ENCODE data around the gene PDE1C. TPM values are rescaled to one million over a fixed set of nuclear protein-coding genes. Genes with fewer than 3 reads are reported as not detected.

Gene PDE1C
- total RNA-seq, 1 donor from 2014 or later: not detected

DNA sequence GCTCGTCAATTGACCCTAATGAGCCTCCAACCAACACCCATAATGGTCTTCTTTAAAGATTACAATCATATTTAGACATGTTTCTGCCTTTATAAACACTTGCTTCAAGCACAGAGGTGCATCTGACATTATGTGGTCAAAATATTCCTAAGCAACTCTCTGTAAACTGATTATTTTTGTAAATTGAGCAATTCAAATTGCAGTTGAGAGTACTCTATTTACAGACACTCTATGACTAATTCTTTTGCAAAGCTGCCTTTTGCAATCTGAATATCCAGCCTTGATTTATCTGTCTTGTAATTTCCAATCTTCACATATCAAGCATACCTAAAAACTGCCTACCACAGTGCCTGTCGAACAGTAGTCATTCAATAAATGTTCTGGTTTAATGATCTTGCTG is 112.0 kb downstream of the PDE1C start:
- intact Hi-C loops (cut with micrococcal nuclease): no loop called here
- no peak for DNase-seq (ENCODE audit: low spot score)
- no peaks in the 10 kb centered on the region for H3K4me1 Mint-ChIP-seq (ENCODE audit: low read depth)
- no peak overlapping the region for H3K4me3 Mint-ChIP-seq (ENCODE audit: low read depth)
- no peaks in the 10 kb centered on the region for H3K9me3 Mint-ChIP-seq
- H3K36me3 Mint-ChIP-seq (ENCODE audit: low read depth): no peaks in the 10 kb centered on the region
- H3K27ac Mint-ChIP-seq: no peak overlapping the region
- H3K27me3 Mint-ChIP-seq (ENCODE audit: low read depth): no peaks in the 10 kb centered on the region

- H3K27ac Mint-ChIP-seq: no peak overlapping the region
- DNase-seq (ENCODE audit: low spot score): no peak
- no peak overlapping the region for H3K4me3 Mint-ChIP-seq (ENCODE audit: low read depth)
- no peaks in the 10 kb centered on the region for H3K4me1 Mint-ChIP-seq (ENCODE audit: low read depth)
- no peaks in the 10 kb centered on the region for H3K9me3 Mint-ChIP-seq
- intact Hi-C loops (cut with micrococcal nuclease): no loop called here
- H3K27me3 Mint-ChIP-seq (ENCODE audit: low read depth): no peaks in the 10 kb centered on the region
- H3K36me3 Mint-ChIP-seq (ENCODE audit: low read depth): no peaks in the 10 kb centered on the region
These were observed 112.5 kb downstream of the PDE1C start for GRCh38 chr7:31957756-31958155.

- intact Hi-C loops (cut with micrococcal nuclease): no loop called here
- no peaks in the 10 kb centered on the region for H3K9me3 Mint-ChIP-seq
- no peaks in the 10 kb centered on the region for H3K4me1 Mint-ChIP-seq (ENCODE audit: low read depth)
- H3K27ac Mint-ChIP-seq: no peak overlapping the region
- H3K27me3 Mint-ChIP-seq (ENCODE audit: low read depth): no peaks in the 10 kb centered on the region
- no peaks in the 10 kb centered on the region for H3K36me3 Mint-ChIP-seq (ENCODE audit: low read depth)
- no peak for DNase-seq (ENCODE audit: low spot score)
- H3K4me3 Mint-ChIP-seq (ENCODE audit: low read depth): no peak overlapping the region
These were observed 113.0 kb downstream of the PDE1C start for GRCh38 chr7:31957090-31957720.

GRCh38 chr7:31955641-31956040 is 114.6 kb downstream of the PDE1C start:
- no peak for DNase-seq (ENCODE audit: low spot score)
- no peak overlapping the region for H3K27ac Mint-ChIP-seq
- H3K27me3 Mint-ChIP-seq (ENCODE audit: low read depth): no peaks in the 10 kb centered on the region
- H3K4me3 Mint-ChIP-seq (ENCODE audit: low read depth): no peak overlapping the region
- no peaks in the 10 kb centered on the region for H3K36me3 Mint-ChIP-seq (ENCODE audit: low read depth)
- no peaks in the 10 kb centered on the region for H3K4me1 Mint-ChIP-seq (ENCODE audit: low read depth)
- H3K9me3 Mint-ChIP-seq: no peaks in the 10 kb centered on the region
- intact Hi-C loops (cut with micrococcal nuclease): no loop called here

DNA sequence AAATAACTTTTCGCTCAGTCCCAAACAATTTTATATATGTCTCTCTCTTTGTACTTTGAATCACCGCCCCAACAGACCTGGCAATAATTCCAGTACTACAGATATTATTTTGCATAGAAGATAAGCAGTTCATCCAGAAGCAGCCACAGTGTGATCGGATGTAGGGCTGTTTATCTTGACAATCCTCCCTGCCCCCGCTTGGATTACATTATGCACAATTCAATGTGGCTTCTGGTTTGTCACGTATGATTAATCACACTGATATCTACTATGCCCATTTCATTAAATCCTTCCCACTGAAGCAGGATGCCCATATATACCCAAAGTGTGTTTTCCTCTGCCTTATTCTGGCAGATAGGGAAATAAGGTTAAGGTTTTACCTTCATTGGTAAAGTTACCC is 115.2 kb downstream of the PDE1C start:
- Mint-ChIP-seq H3K27ac (no peak overlapping the region), H3K9me3 (no peaks in the 10 kb centered on the region), H3K36me3 (ENCODE audit: low read depth) (no peaks in the 10 kb centered on the region)

DNA sequence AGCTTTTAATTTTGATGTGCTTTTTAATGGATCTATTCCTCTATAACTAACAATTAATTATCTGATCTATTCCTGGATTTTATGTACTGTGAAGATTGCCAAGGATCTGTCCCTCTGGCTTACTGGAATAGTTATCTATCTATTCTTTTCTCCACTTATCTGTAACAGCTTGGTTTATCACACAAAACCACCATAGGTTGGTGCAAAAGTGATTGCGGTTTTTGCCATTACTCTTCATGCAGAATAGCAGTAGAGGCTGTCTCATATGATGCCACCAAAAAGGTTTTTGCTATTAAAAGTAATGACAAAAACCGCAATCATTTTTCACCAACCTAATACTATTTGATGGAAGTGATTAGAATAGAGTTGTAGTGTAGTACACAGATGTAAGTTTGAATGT is 115.7 kb downstream of the PDE1C start:
- no peak overlapping the region for H3K27ac Mint-ChIP-seq
- intact Hi-C loops (cut with micrococcal nuclease): no loop called here
- H3K27me3 Mint-ChIP-seq (ENCODE audit: low read depth): no peaks in the 10 kb centered on the region
- no peak for DNase-seq (ENCODE audit: low spot score)
- H3K9me3 Mint-ChIP-seq: no peaks in the 10 kb centered on the region
- no peaks in the 10 kb centered on the region for H3K36me3 Mint-ChIP-seq (ENCODE audit: low read depth)
- no peak overlapping the region for H3K4me3 Mint-ChIP-seq (ENCODE audit: low read depth)
- H3K4me1 Mint-ChIP-seq (ENCODE audit: low read depth): peaks cover 4% of the 10 kb centered on the region

More for the DNA sequence above, 115.2 kb downstream of the PDE1C start:
- Mint-ChIP-seq H3K4me3 (ENCODE audit: low read depth) (no peak overlapping the region), H3K4me1 (ENCODE audit: low read depth) (peaks cover 4% of the 10 kb centered on the region), H3K27me3 (ENCODE audit: low read depth) (no peaks in the 10 kb centered on the region)
- intact Hi-C loops (cut with micrococcal nuclease): no loop called here
- DNase-seq (ENCODE audit: low spot score): no peak

GRCh38 chr7:31953432-31953831 is 116.8 kb downstream of the PDE1C start:
- Mint-ChIP-seq H3K4me3 (ENCODE audit: low read depth) (no peak overlapping the region), H3K27me3 (ENCODE audit: low read depth) (no peaks in the 10 kb centered on the region), H3K9me3 (no peaks in the 10 kb centered on the region), H3K27ac (no peak overlapping the region), H3K4me1 (ENCODE audit: low read depth) (peaks cover 4% of the 10 kb centered on the region), H3K36me3 (ENCODE audit: low read depth) (no peaks in the 10 kb centered on the region)
- intact Hi-C loops (cut with micrococcal nuclease): no loop called here
- no peak for DNase-seq (ENCODE audit: low spot score)

GRCh38 chr7:31950091-31950755 is 120.0 kb downstream of the PDE1C start:
- Mint-ChIP-seq H3K4me1 (ENCODE audit: low read depth) (peaks cover 4% of the 10 kb centered on the region), H3K36me3 (ENCODE audit: low read depth) (no peaks in the 10 kb centered on the region), H3K9me3 (no peaks in the 10 kb centered on the region), H3K27me3 (ENCODE audit: low read depth) (no peaks in the 10 kb centered on the region), H3K4me3 (ENCODE audit: low read depth) (no peak overlapping the region), H3K27ac (no peak overlapping the region)
- intact Hi-C loops (cut with micrococcal nuclease): no loop called here
- DNase-seq (ENCODE audit: low spot score): no peak

DNA sequence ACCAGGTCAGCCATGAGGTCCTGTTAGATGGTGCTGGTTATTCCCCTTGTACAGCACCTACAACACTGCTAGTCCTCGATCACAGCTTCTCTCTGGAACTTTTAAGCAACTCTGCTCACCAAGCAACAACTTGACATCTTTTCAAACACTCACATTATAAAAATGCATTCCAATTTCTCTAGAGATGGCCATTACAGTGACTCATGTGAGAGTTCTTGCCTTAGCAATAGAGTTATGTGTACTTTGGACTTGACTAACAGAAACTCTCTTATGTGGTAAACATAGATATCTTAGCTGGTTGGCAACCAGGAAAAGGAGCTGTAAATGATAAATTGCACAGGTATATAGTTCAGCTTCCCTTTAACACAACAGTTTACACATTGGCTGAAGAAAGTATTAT is 122.2 kb downstream of the PDE1C start:
- Mint-ChIP-seq H3K27me3 (ENCODE audit: low read depth) (no peaks in the 10 kb centered on the region), H3K4me1 (ENCODE audit: low read depth) (peaks cover 4% of the 10 kb centered on the region), H3K27ac (no peak overlapping the region), H3K4me3 (ENCODE audit: low read depth) (no peak overlapping the region), H3K9me3 (no peaks in the 10 kb centered on the region), H3K36me3 (ENCODE audit: low read depth) (no peaks in the 10 kb centered on the region)
- no peak for DNase-seq (ENCODE audit: low spot score)
- intact Hi-C loops (cut with micrococcal nuclease): no loop called here

- intact Hi-C loops (cut with micrococcal nuclease): no loop called here
- DNase-seq (ENCODE audit: low spot score): no peak
- no peak overlapping the region for H3K27ac Mint-ChIP-seq
- H3K4me3 Mint-ChIP-seq (ENCODE audit: low read depth): no peak overlapping the region
- no peaks in the 10 kb centered on the region for H3K4me1 Mint-ChIP-seq (ENCODE audit: low read depth)
- H3K27me3 Mint-ChIP-seq (ENCODE audit: low read depth): no peaks in the 10 kb centered on the region
- no peaks in the 10 kb centered on the region for H3K36me3 Mint-ChIP-seq (ENCODE audit: low read depth)
- H3K9me3 Mint-ChIP-seq: peaks cover 6% of the 10 kb centered on the region
These were observed 130.0 kb downstream of the PDE1C start for GRCh38 chr7:31940167-31940566.

- peaks cover 7% of the 10 kb centered on the region for H3K9me3 Mint-ChIP-seq
- H3K4me1 Mint-ChIP-seq (ENCODE audit: low read depth): no peaks in the 10 kb centered on the region
- H3K27ac Mint-ChIP-seq: no peak overlapping the region
- no peak for DNase-seq (ENCODE audit: low spot score)
- no peaks in the 10 kb centered on the region for H3K36me3 Mint-ChIP-seq (ENCODE audit: low read depth)
- no peak overlapping the region for H3K4me3 Mint-ChIP-seq (ENCODE audit: low read depth)
- H3K27me3 Mint-ChIP-seq (ENCODE audit: low read depth): no peaks in the 10 kb centered on the region
- intact Hi-C loops (cut with micrococcal nuclease): no loop called here
These were observed 131.1 kb downstream of the PDE1C start for GRCh38 chr7:31939076-31939475.

GRCh38 chr7:31938650-31939049 is 131.6 kb downstream of the PDE1C start:
- H3K27me3 Mint-ChIP-seq (ENCODE audit: low read depth): no peaks in the 10 kb centered on the region
- peaks cover 7% of the 10 kb centered on the region for H3K9me3 Mint-ChIP-seq
- H3K27ac Mint-ChIP-seq: no peak overlapping the region
- no peaks in the 10 kb centered on the region for H3K36me3 Mint-ChIP-seq (ENCODE audit: low read depth)
- H3K4me1 Mint-ChIP-seq (ENCODE audit: low read depth): no peaks in the 10 kb centered on the region
- no peak for DNase-seq (ENCODE audit: low spot score)
- H3K4me3 Mint-ChIP-seq (ENCODE audit: low read depth): no peak overlapping the region
- intact Hi-C loops (cut with micrococcal nuclease): no loop called here

GRCh38 chr7:31937982-31938381 is 132.2 kb downstream of the PDE1C start:
- H3K4me3 Mint-ChIP-seq (ENCODE audit: low read depth): no peak overlapping the region
- H3K36me3 Mint-ChIP-seq (ENCODE audit: low read depth): no peaks in the 10 kb centered on the region
- intact Hi-C loops (cut with micrococcal nuclease): no loop called here
- H3K9me3 Mint-ChIP-seq: peaks cover 7% of the 10 kb centered on the region
- no peak for DNase-seq (ENCODE audit: low spot score)
- H3K27ac Mint-ChIP-seq: no peak overlapping the region
- H3K4me1 Mint-ChIP-seq (ENCODE audit: low read depth): no peaks in the 10 kb centered on the region
- no peaks in the 10 kb centered on the region for H3K27me3 Mint-ChIP-seq (ENCODE audit: low read depth)

Data from activated T-helper 2 cell treated with anti-CD3 and anti-CD28 coated beads, Interferon-gamma antibody, Interleukin-2, Interleukin-4, amounts not matched to agents 10 μg/mL and 5 μg/mL and 100 μg/mL, durations not matched to agents 14 hours and 24 hours and 36 hours (primary cell).